ENCODE data around the gene GSTCD. TPM values are rescaled to one million over a fixed set of nuclear protein-coding genes. Genes with fewer than 3 reads are reported as not detected.
"Not testable (repeated sequence)": the region's sequence is repeated elsewhere in the genome, so short reads cannot be mapped to it uniquely, and the experiment has no call there.

Gene GSTCD
- polyA plus RNA-seq: 1 to 10 TPM in 2 of 3 donors, under 1 TPM in 1; 0.95 to 2.9 (median 2.2) TPM

- H3K27ac ChIP-seq (ENCODE audit: low read depth, low read length): peak within 1 kb of the TSS; percentile 42
- 0% methylated on average over 61 to 63 of the region's 63 CpGs for WGBS, 3 donors
Observed at GRCh38 chr4:105708181-105709080, at the start of gene GSTCD, which contains the start of gene INTS12. Gene GSTCD, plus strand, starts transcription at chr4:105708784. Its CDS starts 8,830 bp downstream, at chr4:105717614. Gene INTS12, minus strand, starts transcription at chr4:105708689. Its CDS starts 8,684 bp downstream, at chr4:105700005.

- H3K27ac ChIP-seq (ENCODE audit: low read depth, low read length): no peak overlapping the region
- WGBS, 3 donors: 70 to 89% (median 86%) methylated on average over 6 of the region's 6 CpGs
Observed at GRCh38 chr4:105659190-105659589, 49.4 kb upstream of the GSTCD start.

- H3K27ac ChIP-seq (ENCODE audit: low read depth, low read length): no peak overlapping the region
- 94 to 96% (median 96%) methylated on average over 3 of the region's 3 CpGs for WGBS, 3 donors
Observed at GRCh38 chr4:105661028-105661427, 47.6 kb upstream of the GSTCD start.

- WGBS, 3 donors: 86 to 95% (median 86%) methylated on average over 2 of the region's 2 CpGs
Observed at GRCh38 chr4:105662935-105663675, 45.5 kb upstream of the GSTCD start.

GRCh38 chr4:105666693-105667092 lies 41.9 kb upstream of the GSTCD start:
- no peak overlapping the region for H3K27ac ChIP-seq (ENCODE audit: low read depth, low read length)
- 45 to 59% (median 50%) methylated on average over 5 of the region's 5 CpGs for WGBS, 3 donors

More at GRCh38 chr4:105662935-105663675, 45.5 kb upstream of the GSTCD start:
- H3K27ac ChIP-seq (ENCODE audit: low read depth, low read length): no peak overlapping the region

- H3K27ac ChIP-seq (ENCODE audit: low read depth, low read length): no peak overlapping the region
Observed at GRCh38 chr4:105670684-105671083, 37.9 kb upstream of the GSTCD start.

GRCh38 chr4:105671301-105671700 lies 37.3 kb upstream of the GSTCD start:
- H3K27ac ChIP-seq (ENCODE audit: low read depth, low read length): no peak overlapping the region
- WGBS, 3 donors: 67 to 75% (median 68%) methylated on average over 2 of the region's 2 CpGs

- WGBS, 3 donors: 78 to 81% (median 78%) methylated on average over 1 of the region's 1 CpG
- H3K27ac ChIP-seq (ENCODE audit: low read depth, low read length): no peak overlapping the region
Observed at GRCh38 chr4:105674011-105674410, 34.6 kb upstream of the GSTCD start.

GRCh38 chr4:105677709-105678108 lies 30.9 kb upstream of the GSTCD start:
- WGBS, 3 donors: 57 to 80% (median 80%) methylated on average over 2 of the region's 2 CpGs
- H3K27ac ChIP-seq (ENCODE audit: low read depth, low read length): no peak overlapping the region

- 22 to 70% (median 67%) methylated on average over 2 of the region's 2 CpGs for WGBS, 3 donors
- no peak overlapping the region for H3K27ac ChIP-seq (ENCODE audit: low read depth, low read length)
Observed at GRCh38 chr4:105679186-105679585, 29.4 kb upstream of the GSTCD start.

- WGBS, 3 donors: 21 to 82% (median 75%) methylated on average over 4 of the region's 4 CpGs
- no peak overlapping the region for H3K27ac ChIP-seq (ENCODE audit: low read depth, low read length)
Observed at GRCh38 chr4:105683038-105683437, 25.5 kb upstream of the GSTCD start.

GRCh38 chr4:105686571-105686970 lies 22.0 kb upstream of the GSTCD start:
- WGBS, 3 donors: 87 to 94% (median 93%) methylated on average over 2 of the region's 2 CpGs
- no peak overlapping the region for H3K27ac ChIP-seq (ENCODE audit: low read depth, low read length)

- WGBS, 3 donors: 95 to 100% (median 96%) methylated on average over 5 of the region's 5 CpGs
- not testable (repeated sequence) for H3K27ac ChIP-seq (ENCODE audit: low read depth, low read length)
Observed at GRCh38 chr4:105694812-105695211, 13.8 kb upstream of the GSTCD start.

- 90 to 96% (median 91%) methylated on average over 8 of the region's 8 CpGs for WGBS, 3 donors
- not testable (repeated sequence) for H3K27ac ChIP-seq (ENCODE audit: low read depth, low read length)
Observed at GRCh38 chr4:105695832-105696231, 12.8 kb upstream of the GSTCD start.

- H3K27ac ChIP-seq (ENCODE audit: low read depth, low read length): no peak overlapping the region
- WGBS, 3 donors: 74 to 96% (median 92%) methylated on average over 2 of the region's 2 CpGs
Observed at GRCh38 chr4:105698607-105699006, 10.0 kb upstream of the GSTCD start.

- H3K27ac ChIP-seq (ENCODE audit: low read depth, low read length): no peak overlapping the region
- WGBS, 3 donors: 15 to 32% (median 19%) methylated on average over 7 of the region's 7 CpGs
Observed at GRCh38 chr4:105707782-105708180, 803 bp upstream of the GSTCD start.

GRCh38 chr4:105709081-105709450 lies 482 bp downstream of the GSTCD start:
- H3K27ac ChIP-seq (ENCODE audit: low read depth, low read length): peak overlapping the region; percentile 42
- WGBS, 3 donors: 0 to 3% (median 0%) methylated on average over 11 of the region's 11 CpGs

GRCh38 chr4:105710012-105710600 lies 1.5 kb downstream of the GSTCD start:
- WGBS, 3 donors: 57 to 77% (median 77%) methylated on average over 14 to 16 of the region's 16 CpGs

GRCh38 chr4:105710678-105711077 lies 2.1 kb downstream of the GSTCD start:
- WGBS, 3 donors: 60 to 80% (median 74%) methylated on average over 6 of the region's 6 CpGs
- H3K27ac ChIP-seq (ENCODE audit: low read depth, low read length): no peak overlapping the region

More at GRCh38 chr4:105710012-105710600, 1.5 kb downstream of the GSTCD start:
- H3K27ac ChIP-seq (ENCODE audit: low read depth, low read length): no peak overlapping the region
